ENCODE data around the gene QKI.

GRCh38 chr6:163568275-163568674, 153.8 kb downstream of the QKI start:
- TF ChIP-seq CTCF (IDR thresholded peaks at IDR 0.05; ENCODE audit: insufficient read depth, low read length) (no peak), POLR2AphosphoS5 (IDR thresholded peaks at IDR 0.05; ENCODE audit: low read depth) (no peak), SPI1 (IDR thresholded peaks at IDR 0.05; ENCODE audit: borderline replicate concordance, low read depth) (no peak), REST (IDR thresholded peaks at IDR 0.05; ENCODE audit: insufficient replicate concordance, low read depth) (no peak)

All from HL-60 (cell line).